Measurements from ENCODE around the gene THSD4. TPM values are rescaled to one million over a fixed set of nuclear protein-coding genes. Genes with fewer than 3 reads are reported as not detected.

Gene THSD4
- total RNA-seq, 1 experiment from 2014 or later = 36.3 TPM

GRCh38 chr15:71565631-71566160 lies 450.4 kb downstream of the THSD4 start:
- intact Hi-C loops (cut with micrococcal nuclease) = no loop called here
- BruUV-seq (replicated peaks) = no TSS peak
- DNase-seq (ENCODE audit: unreplicated experiment) = no peak
- POLR2A ChIA-PET = no interaction called here
- Mint-ChIP-seq H3K27ac (ENCODE audit: low read depth, unreplicated experiment) (no peak overlapping the region), H3K4me3 (ENCODE audit: unreplicated experiment) (no peak overlapping the region), H3K27me3 (ENCODE audit: insufficient read depth, unreplicated experiment) (no peaks in the 10 kb centered on the region), H3K9me3 (ENCODE audit: unreplicated experiment) (no peaks in the 10 kb centered on the region), H3K4me1 (ENCODE audit: insufficient read depth, unreplicated experiment) (peaks cover 16% of the 10 kb centered on the region), H3K36me3 (ENCODE audit: insufficient read depth, unreplicated experiment) (peaks cover 6% of the 10 kb centered on the region)
- TF ChIP-seq CTCF (IDR thresholded peaks at IDR 0.05; ENCODE audit: unreplicated experiment) = no peak
- CTCF ChIA-PET = interaction anchor here (0.6 kb wide), 2 partner anchors 87 to 135 kb away, joined by 3 to 4 read pairs; no protein-coding TSS in a partner anchor

GRCh38 chr15:71566226-71566625 lies 451.0 kb downstream of the THSD4 start:
- Mint-ChIP-seq H3K36me3 (ENCODE audit: insufficient read depth, unreplicated experiment) (peaks cover 5% of the 10 kb centered on the region), H3K4me3 (ENCODE audit: unreplicated experiment) (no peak overlapping the region), H3K27me3 (ENCODE audit: insufficient read depth, unreplicated experiment) (no peaks in the 10 kb centered on the region), H3K27ac (ENCODE audit: low read depth, unreplicated experiment) (no peak overlapping the region), H3K9me3 (ENCODE audit: unreplicated experiment) (no peaks in the 10 kb centered on the region), H3K4me1 (ENCODE audit: insufficient read depth, unreplicated experiment) (peaks cover 14% of the 10 kb centered on the region)
- no TSS peak for BruUV-seq (replicated peaks)
- ChIA-PET CTCF (interaction anchor here (0.6 to 1.1 kb wide), 2 partner anchors 87 kb away, joined by 3 read pairs; no protein-coding TSS in a partner anchor), POLR2A (no interaction called here)
- TF ChIP-seq CTCF (IDR thresholded peaks at IDR 0.05; ENCODE audit: unreplicated experiment) = no peak
- intact Hi-C loops (cut with micrococcal nuclease) = no loop called here
- no peak for DNase-seq (ENCODE audit: unreplicated experiment)

- no peak for DNase-seq (ENCODE audit: unreplicated experiment)
- no peaks in the 10 kb centered on the region for H3K27me3 Mint-ChIP-seq (ENCODE audit: insufficient read depth, unreplicated experiment)
- H3K4me1 Mint-ChIP-seq (ENCODE audit: insufficient read depth, unreplicated experiment) = peaks cover 6% of the 10 kb centered on the region
- H3K36me3 Mint-ChIP-seq (ENCODE audit: insufficient read depth, unreplicated experiment) = no peaks in the 10 kb centered on the region
- H3K27ac Mint-ChIP-seq (ENCODE audit: low read depth, unreplicated experiment) = no peak overlapping the region
- H3K4me3 Mint-ChIP-seq (ENCODE audit: unreplicated experiment) = no peak overlapping the region
- POLR2A ChIA-PET = no interaction called here
- no TSS peak for BruUV-seq (replicated peaks)
- CTCF ChIA-PET = interaction anchor here (0.6 to 1.1 kb wide), 4 partner anchors 23 to 164 kb away, joined by 3 to 7 read pairs (median 3); no protein-coding TSS in a partner anchor
- TF ChIP-seq CTCF (IDR thresholded peaks at IDR 0.05; ENCODE audit: unreplicated experiment) = no peak
- intact Hi-C loops (cut with micrococcal nuclease) = no loop called here
- H3K9me3 Mint-ChIP-seq (ENCODE audit: unreplicated experiment) = no peaks in the 10 kb centered on the region
These were observed 451.9 kb downstream of the THSD4 start for GRCh38 chr15:71567173-71567572.

GRCh38 chr15:71568227-71568626 lies 453.0 kb downstream of the THSD4 start:
- POLR2A ChIA-PET = no interaction called here
- H3K36me3 Mint-ChIP-seq (ENCODE audit: insufficient read depth, unreplicated experiment) = no peaks in the 10 kb centered on the region
- H3K27ac Mint-ChIP-seq (ENCODE audit: low read depth, unreplicated experiment) = no peak overlapping the region
- no peaks in the 10 kb centered on the region for H3K27me3 Mint-ChIP-seq (ENCODE audit: insufficient read depth, unreplicated experiment)
- intact Hi-C loops (cut with micrococcal nuclease) = no loop called here
- H3K9me3 Mint-ChIP-seq (ENCODE audit: unreplicated experiment) = no peaks in the 10 kb centered on the region
- TF ChIP-seq CTCF (IDR thresholded peaks at IDR 0.05; ENCODE audit: unreplicated experiment) = no peak
- peaks cover 12% of the 10 kb centered on the region for H3K4me1 Mint-ChIP-seq (ENCODE audit: insufficient read depth, unreplicated experiment)
- BruUV-seq (replicated peaks) = no TSS peak
- CTCF ChIA-PET = no interaction called here
- no peak overlapping the region for H3K4me3 Mint-ChIP-seq (ENCODE audit: unreplicated experiment)
- DNase-seq (ENCODE audit: unreplicated experiment) = no peak

All from MCF 10A (cell line).